GM18867 (cell line): ENCODE data around the gene IFI35.

Source experiments
- ATAC-seq: cut with Tn5 transposase; IDR thresholded peaks from one replicate; pipeline ENCODE4 v1.9.1; 2021; ENCODE audit warnings: mild to moderate bottlenecking, moderate library complexity; ENCODE audit not compliant: unreplicated experiment

IFI35 gene

DNA sequence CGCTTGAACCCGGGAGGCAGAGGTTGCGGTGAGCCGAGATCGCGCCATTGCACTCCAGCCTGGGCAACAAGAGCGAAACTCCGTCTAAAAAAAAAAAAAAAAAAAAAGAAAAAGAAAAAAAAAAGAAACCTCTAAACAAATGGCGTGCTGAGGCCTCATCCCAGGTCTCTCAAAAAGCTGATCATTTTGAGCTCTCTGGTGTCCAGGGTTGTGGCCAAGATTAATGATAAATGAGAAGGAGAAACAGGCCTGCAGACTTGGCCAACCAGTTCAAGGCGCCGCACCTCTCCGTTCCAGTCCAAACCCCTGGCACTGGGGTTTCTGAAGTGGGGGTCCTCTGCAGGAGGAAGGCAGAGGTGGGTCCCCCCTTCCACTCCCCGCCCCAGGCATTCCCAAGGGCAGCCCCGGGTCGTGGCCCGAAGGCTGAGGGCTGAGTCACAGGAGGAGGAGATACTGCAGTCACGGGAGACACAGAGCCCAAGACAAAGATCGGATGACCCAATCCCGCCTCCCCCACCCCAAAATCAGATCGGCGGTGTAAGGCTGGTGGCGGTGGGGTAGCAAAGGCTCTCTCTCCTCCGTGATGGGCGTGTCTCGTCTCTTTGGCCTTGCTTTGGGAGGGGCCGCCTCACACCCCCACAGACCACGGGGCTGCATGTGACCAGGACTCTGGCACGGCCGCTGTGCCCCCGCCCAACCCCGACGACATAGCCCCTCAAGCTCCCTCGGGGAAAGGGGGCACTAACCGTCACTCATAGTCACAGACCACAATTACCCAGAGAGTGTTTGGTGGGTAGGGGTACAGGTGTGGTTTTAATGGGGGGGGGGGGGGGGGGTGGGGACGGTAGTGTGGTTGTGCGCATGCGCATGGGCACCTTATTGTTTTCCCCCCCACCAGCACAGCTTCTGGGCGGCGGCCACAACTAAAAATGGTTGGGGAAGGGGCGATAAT, 14.5 kb downstream of the IFI35 start:
- ATAC-seq = no peak

DNA sequence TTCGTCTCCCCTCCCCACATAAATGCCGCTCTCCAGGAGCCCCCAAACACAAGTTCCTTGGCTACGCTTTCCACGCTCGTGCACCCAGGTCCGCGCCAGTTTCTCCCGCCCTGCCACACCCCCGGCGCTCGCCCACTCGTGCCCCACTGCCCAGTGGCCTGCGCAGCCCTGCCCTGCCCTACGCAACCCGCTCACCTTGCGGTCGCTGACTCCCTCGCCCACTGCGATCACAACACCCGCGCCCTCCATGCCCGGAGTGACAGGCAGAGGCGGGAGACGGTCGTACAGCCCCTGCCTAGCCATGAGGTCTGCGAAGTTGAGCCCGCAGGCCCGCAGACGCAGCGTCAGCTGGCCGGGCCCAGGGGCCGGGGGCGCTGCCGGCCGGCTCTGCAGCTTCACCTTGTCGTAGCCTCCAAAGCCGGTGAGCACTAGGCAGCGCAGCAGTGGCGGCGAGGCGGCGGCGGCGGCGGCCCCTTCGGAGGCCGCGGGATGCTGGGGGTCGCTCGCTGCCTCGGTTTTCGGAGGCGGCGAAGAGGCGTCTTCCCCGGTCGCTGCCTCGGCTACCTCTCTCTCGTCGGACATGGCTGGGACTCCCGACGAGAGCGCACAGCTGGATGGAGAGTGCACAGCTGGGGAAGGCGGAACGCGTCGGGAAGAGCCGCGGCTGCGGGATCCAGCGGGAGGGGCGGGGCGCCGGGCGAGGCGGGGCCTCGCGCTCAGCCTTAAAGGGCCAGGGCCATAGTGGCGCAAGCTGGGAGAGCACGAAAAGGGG, 15.3 kb downstream of the IFI35 start, which contains the start of gene VAT1:
TSS of gene VAT1 (minus strand) at position 645 of the 772 bp plus-strand sequence. CDS start at position 582, 63 bp downstream.
- no peak for ATAC-seq

DNA sequence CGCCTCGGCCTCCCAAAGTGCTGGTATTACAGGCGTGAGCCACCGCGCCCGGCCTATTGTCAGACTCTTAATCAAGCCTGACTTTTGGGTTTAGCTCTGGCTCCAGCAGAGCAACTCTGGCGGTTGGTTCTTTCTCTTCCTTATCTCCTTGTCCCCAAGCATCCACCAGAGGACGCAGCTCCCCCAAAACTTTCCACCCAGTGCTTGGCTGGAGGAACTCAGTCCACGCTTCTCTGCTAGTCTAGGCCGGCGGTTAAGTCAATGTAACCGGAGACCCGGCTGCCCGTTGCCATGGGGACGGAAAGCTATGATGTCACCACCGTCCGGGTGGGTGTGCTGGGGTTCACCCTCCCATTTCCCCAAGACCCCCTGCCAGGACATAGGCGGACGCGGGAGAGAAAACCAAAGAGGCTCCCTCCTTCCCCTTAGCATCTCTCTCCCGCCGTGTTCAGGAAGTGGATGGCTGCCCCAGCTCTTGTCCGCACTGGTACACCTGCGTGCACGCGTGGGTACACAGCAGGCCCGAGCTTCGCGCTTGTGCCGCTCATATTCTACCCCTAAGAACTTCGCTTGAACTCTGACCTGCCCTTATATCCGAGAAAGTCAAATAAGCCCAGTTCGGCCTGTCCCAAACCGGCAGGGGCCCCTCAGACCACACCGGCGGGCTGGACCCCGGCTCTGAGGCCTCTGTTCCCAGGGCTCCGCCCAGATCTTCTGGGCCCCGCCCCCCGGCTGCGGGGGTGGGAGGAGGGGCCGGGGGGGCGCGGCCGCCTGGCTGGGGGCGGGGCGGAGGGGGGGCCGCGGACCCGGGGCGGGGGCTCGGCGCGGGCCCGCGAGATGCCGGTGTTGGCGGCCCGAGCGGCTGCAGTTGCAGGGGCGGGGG, 18.1 kb downstream of the IFI35 start, which contains the start of gene RND2:
TSS of gene RND2 (plus strand) at position 825 of the 883 bp plus-strand sequence. CDS start 117 bp downstream, outside the sequence.
- ATAC-seq = peak; percentile 48

DNA sequence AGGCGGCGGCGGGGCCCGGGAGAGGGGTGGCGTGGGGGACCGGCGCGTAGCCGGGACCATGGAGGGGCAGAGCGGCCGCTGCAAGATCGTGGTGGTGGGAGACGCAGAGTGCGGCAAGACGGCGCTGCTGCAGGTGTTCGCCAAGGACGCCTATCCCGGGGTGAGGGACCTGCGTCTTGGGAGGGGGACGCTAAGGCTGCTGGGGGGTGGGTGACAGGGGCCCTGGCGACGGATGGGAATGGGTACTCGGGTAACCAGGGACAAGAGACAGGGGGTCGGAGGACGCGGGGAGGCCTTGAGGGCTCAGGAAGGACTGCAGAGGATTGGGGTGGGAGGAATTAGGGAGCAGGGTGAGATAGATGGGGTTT, 18.7 kb downstream of the IFI35 start:
- no peak for ATAC-seq

DNA sequence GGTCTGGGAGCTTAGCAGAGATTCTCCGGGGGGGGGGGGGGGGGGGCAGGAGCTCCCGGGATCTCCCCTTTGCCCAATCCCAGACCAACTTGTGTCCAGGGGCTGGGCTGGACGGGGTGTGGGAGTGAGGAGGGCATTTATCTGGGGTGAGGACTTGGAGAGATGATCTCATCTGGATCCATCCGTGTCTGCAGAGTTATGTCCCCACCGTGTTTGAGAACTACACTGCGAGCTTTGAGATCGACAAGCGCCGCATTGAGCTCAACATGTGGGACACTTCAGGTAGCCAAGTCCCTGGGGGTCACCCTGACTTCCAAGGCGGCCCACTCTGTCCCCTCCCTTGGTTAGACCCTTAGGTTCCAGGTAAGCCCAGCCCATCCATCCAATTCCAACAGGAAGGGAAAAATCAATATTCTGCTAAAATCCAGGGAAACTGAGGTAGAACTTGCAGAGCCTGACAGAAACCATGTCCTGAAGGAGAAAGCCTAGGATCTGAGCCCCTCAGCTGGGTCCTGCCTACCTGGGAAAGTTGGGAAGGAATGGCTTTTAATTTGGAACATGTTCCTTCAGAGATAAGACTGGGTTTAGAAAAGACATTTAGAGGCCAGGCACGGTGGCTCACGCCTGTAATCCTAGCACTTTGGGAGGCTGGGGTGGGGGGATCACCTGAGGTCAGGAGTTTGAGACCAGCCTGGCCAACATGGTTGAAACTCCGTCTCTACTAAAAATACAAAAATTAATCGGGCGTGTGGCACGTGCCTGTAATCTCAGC, 19.4 kb downstream of the IFI35 start:
- no peak for ATAC-seq

DNA sequence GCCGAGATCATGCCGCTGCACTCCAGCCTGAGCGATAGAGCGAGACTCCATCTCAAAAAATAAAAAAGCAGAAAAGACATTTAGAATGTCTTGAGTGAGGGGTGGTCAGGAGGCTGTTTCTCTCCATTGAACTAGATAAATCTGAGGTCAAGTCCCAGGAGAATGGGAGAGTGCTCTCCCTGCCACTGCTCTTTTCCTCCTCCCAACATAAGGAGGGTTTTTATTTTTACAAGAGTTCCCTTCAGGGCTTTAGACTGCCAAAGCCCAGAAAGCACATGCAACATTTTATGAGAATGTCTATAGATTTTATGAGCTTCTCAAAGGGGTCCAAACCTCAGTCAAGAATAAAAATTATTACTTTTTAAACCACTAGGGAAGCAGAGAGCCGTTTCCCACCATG, 20.0 kb downstream of the IFI35 start:
- ATAC-seq = no peak

DNA sequence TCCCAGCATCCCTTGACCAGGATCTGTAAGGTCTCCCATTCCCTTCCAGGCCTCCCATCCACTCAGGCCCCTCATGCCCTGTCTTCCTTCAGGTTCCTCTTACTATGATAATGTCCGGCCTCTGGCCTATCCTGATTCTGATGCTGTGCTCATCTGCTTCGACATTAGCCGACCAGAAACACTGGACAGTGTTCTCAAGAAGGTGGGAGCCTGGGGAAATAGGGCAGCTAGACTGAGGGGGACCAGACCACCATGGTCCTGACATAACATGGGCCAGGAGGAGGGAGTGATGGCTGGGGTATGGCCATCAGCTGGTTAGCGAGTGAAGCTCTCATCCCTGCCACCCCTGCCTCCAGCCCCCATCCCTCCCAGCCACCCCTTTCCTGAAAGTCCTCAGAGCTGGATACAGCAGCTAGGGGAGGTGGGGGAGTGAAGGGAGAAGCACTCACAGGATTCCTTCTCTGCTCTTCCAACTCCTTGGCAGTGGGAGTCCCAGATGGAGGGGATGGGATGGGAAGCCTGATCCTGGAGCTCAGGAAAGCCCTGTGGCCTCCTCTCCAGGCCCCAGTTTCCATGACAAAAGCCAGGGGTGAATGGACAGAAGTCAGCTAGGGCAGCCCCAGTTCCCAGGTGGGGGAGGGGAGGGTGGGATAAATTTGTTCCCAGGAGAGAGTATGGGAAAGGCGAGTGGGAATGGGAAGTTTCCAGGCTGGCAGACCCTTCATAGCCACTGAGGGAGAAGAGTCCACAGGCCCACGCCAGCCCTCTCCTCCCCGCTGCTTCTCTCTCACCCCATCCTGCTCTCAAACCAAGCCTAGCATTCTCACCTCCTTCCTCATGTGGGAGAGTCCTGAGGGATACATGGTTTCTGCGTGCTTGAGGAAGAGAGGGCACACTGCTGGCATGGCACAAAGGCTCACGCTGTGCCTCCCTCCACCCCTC, 20.8 kb downstream of the IFI35 start:
- no peak for ATAC-seq

DNA sequence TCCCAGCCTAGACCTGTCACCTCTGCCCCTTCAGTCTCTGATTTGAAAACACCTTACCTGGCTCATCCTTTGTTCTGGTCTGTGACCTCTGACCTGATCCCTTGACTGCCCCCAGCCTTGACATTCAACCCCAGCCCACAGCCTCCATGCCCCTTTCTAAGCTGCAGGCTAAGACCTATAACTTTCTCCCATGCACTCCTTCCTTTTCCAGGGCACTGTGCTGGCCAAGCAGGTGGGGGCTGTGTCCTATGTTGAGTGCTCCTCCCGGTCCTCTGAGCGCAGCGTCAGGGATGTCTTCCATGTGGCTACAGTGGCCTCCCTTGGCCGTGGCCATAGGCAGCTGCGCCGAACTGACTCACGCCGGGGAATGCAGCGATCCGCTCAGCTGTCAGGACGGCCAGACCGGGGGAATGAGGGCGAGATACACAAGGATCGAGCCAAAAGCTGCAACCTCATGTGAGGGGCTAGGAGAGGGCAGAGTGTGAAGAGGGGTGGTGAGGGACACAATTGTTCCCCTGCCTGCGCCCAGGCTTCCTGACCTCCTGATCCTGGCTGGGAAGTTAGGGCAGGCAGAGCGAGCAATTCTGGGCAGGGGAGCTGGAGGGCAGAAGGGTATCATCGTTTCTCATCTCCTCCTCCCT, 21.8 kb downstream of the IFI35 start:
- ATAC-seq = no peak

DNA sequence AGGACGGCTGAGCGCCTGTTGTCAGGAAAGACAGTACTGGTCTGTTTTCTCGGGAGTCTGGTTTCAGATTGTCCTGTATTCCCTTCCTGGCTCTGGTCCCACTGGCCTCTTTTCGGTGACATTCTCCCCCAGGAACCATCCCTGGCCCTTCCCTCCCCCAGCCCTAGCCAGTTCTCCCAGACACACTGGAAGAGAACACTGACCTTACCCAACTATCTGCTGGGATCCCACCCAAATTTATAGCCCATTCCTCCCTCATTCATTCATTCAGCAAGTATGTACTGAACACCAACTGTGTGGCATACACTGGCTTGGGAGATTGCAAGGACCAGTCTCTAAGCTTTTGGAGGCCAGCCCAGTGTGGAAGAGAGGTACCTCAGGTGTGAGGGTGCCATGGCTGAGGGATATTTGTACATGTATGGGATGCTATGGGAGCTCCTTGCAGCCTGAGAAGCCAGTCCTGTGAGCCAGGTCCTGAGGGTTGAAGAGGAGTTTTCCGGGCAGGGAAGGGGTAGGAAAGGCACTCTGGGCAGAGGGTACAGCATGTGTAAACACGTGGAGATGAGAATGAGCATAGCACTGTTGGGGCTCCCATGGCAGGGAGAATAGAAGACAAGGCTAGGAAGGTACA, 23.7 kb downstream of the IFI35 start:
- ATAC-seq = no peak

DNA sequence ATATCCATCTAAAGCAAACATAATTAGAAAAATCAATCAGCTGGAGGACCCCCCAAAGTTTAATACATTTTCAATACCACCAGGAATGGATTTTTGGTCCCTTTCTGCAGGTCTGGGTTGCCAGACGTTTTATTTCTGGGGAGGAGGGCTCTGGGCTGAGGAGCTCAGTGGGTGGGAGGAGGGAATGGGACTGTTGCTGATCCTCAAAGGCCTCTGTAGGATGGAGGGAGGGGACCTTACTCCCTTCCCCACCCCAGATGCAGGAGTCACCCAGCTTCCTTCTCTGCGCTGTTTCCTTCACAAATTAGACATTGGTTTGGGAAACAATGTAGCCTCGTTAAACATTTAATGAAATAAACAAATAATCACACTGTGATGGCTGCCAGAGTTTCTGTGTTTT, 25.1 kb downstream of the IFI35 start:
- no peak for ATAC-seq

DNA sequence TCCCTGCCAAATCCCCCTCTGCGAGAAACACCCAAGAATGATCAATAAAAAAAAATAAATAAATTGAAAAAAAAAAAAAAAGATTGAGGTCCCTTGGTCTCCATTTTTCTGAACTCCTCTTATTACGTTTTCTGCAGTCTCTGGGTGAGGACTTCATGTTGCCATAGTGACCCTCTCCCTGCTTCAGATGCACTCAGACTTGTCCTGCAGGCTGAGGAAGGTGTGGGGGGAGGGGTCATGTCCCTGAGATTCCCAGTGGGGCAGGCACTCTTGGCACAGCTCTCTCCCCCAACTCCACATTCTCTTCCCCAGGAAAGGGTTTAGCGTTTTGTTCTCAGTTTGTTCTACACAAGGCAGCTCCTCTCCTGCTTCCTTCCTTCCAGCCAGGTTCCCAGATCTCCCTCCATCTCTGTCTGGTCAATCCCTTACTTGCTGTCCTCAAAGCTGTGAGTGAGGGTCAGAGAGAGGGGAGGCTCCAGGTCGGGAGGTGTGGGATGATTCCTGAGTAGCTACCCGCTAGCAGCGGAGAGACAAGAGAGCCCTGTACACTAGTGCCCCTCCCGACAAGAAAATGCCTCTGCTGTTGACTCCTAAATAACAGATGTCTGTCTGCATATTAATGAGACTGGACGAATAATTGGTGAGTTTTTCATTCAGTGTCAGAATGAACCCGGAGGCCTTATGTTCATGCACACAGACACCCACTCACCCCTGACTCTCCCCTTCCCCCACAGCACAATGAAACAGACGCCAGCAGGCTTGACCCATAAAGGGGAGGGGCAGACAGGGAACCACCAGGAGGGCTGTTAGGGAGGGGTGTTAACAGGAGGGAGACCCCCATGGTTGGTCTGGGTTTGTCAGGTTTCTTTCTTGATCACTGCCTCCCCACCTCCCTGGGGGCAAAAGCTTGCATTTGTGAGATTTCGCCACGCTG, 27.6 kb downstream of the IFI35 start:
- no peak for ATAC-seq

DNA sequence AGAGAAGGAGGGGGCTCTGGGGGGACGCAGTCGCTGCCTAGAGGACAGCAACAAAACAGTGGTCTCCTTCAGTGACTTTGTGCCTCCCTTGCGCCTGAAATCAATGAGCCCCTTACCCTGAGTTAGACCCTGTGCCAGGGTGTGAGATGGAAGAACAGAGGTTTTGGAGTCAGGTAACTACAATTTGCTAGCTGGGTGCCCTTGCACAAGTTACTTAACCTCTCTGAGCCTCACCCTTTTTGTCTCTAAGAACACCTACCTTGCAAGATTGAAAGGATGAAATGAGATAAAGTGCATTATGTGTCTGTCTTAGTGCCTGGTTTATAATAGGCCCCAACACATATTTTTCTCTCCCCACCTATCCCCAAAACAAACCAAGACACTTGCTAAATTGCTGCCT, 28.3 kb downstream of the IFI35 start:
- no peak for ATAC-seq

DNA sequence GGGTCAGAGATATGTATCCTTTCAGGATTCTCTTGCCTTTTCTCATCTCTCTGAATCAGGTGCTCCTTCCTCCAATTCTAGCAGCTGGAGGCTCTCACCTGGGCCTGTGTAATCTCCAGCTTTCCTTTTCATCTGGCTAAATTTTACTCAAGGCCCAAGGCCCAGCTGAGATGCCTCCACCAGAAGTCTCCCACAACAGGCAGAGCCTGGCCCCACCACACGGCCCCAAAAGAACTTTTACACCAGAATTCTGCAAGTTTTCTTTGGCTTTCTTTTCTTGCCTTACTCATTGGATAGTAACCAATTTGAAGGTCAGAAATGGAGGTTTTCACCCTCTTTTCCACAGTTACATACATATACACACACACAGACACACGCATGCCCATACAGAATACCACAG, 33.1 kb downstream of the IFI35 start:
- ATAC-seq = no peak

DNA sequence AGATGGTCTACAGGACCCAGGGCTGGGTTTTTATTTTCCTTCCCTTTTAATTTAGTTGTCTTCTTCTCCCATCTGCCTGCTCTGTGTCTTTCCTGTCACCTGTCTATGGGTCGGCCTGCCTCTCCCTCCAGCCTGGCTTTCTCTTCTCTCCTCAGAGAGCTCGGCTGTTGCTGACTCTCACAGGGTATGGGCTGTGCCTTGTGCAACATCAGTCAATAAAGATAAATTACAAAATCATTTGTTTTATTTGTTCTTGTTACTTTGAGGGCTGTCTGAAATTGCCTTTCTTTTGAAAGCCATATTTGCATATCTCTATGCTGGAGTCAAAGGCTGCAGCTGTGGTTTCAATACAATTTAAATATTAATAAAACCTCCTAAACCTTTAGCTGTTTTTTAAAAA, 34.1 kb downstream of the IFI35 start:
- ATAC-seq = no peak

DNA sequence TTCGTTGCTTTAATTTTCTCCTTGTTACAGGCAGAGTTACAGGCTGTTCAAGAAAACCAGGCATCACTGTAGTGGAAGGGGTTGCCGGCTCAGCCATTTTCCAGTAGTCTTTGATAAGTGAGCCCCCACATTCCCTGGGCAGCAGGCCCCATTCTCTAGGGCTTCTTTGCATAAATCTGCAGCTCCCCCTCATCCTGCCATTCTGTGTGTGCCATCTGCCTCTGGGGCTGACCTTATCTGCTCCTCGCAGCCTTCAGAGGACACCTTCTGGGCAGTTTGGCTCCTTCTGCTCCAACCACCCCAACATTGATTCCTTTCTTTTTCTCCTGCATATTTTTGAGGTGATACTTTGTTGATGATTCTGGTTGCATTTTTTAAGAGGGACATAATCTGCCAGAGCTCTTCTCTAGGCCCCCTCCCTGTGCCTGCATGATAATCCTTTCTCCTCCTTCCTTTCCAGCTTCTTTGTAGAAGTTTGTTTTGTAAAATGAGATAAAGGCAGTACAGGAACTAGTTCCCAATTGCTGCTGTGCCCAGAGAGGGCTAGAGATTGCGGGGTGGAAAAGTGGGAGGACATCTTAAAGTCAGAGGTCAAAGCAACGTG, 35.5 kb downstream of the IFI35 start:
- no peak for ATAC-seq

DNA sequence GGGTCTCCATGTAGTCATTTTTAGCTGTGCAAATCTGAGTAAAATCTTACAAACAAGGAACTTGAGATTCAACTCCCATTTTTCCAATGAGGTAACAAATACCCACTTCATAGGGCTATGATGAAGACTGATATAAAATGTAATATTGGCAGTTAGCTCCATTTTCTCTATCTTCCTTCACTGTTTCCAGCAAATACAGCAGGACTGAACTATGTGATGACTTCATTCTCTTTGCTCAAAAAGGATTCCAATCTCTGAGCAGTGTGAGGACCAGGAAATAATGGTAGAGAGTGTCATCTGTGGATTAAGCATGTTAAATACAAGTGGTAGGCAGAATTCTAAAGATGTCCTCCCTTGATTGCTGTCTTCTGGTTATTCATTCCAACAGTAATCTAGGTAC, 36.7 kb downstream of the IFI35 start:
- ATAC-seq = no peak

DNA sequence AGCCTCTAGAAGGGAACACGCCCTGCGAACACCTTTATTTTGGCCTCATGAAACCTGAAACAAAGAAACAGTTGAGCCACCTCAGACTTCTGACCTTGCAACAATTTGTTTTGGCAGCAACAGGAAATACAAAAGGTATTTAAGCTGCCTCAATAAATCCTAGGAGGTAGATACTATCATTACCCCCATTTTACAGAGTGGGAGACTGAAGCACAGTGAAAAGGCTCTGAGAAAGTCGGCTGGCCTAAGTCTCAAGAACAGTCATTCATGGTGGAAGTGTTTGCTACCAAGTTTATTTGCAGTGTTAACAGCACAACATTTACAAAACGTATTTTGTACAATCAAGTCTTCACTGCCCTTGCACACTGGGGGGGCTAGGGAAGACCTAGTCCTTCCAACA, 37.4 kb downstream of the IFI35 start:
- no peak for ATAC-seq
